A549 (cell line): ENCODE measurements around the gene RAB15.

ENCODE experiments used
- BHLHE40 ChIP-seq: IDR thresholded peaks from 2 replicates; pipeline ENCODE4 v1.6.1; 2012; ENCODE audit warnings: low read depth, low read length, inconsistent platforms
- CEBPB ChIP-seq, 2 experiments: fragments of >200 bp in 1 of 2; sonication (Bioruptor Twin) in 1 of 2; formaldehyde crosslinking in 1 of 2; IDR thresholded peaks; 2 replicates each; pipeline ENCODE4 v1.6.1; 2012 to 2016
- CHD4 ChIP-seq: fragments of 200-600 bp; sonication (generic); IDR thresholded peaks from 2 replicates; pipeline ENCODE4 v1.6.1; 2016; ENCODE audit warnings: antibody characterized with exemption, mild to moderate bottlenecking, borderline replicate concordance
- CTCF ChIP-seq: fragments of >200 bp; sonication (Bioruptor Twin); formaldehyde crosslinking; IDR thresholded peaks from 3 replicates; pipeline ENCODE4 v1.5.1; 2016
- EP300 ChIP-seq, 2 experiments: fragments of >200 bp; sonication (Bioruptor Twin); formaldehyde crosslinking; IDR thresholded peaks; 2 replicates in 1 of 2; 3 replicates in 1 of 2; pipeline ENCODE4 v1.6.1; 2016 to 2017
- JUN ChIP-seq, 2 experiments: fragments of >200 bp; sonication (Bioruptor Twin); formaldehyde crosslinking; IDR thresholded peaks; 2 replicates in 1 of 2; 3 replicates in 1 of 2; pipeline ENCODE4 v1.6.1; 2016 to 2017
- KDM1A ChIP-seq: fragments of 200-600 bp; sonication (generic); IDR thresholded peaks from 2 replicates; pipeline ENCODE4 v1.6.1; 2016; ENCODE audit warnings: low read depth, mild to moderate bottlenecking
- MAFK ChIP-seq: fragments of 450-650 bp; IDR thresholded peaks from 2 replicates; pipeline ENCODE4 v1.6.1; 2014; ENCODE audit not compliant: partially characterized antibody
- MAX ChIP-seq: IDR thresholded peaks from 2 replicates; pipeline ENCODE4 v1.6.1; 2012
- NPAS2 ChIP-seq: fragments of 250-450 bp; sonication (Bioruptor Pico); IDR thresholded peaks from 2 replicates; pipeline ENCODE4 v1.8.0; 2022; ENCODE audit warnings: mild to moderate bottlenecking, moderate library complexity, borderline replicate concordance
- NR3C1 ChIP-seq: fragments of >200 bp; sonication (Bioruptor Twin); formaldehyde crosslinking; IDR thresholded peaks from 3 replicates; pipeline ENCODE4 v1.6.1; 2017
- POLR2A ChIP-seq: IDR thresholded peaks from 2 replicates; pipeline ENCODE4 v1.6.1; 2012; ENCODE audit warnings: mild to moderate bottlenecking, low read length
- REST ChIP-seq: fragments of 200-600 bp; sonication (generic); IDR thresholded peaks from 2 replicates; pipeline ENCODE4 v1.6.1; 2016; ENCODE audit warnings: antibody characterized with exemption, mild to moderate bottlenecking, moderate library complexity
- RFX5 ChIP-seq: fragments of 450-650 bp; IDR thresholded peaks from 2 replicates; pipeline ENCODE4 v1.7.1; 2014; ENCODE audit warnings: antibody characterized with exemption, mild to moderate bottlenecking, moderate library complexity

- TF ChIP-seq CTCF (no peak), MAFK (no peak), MAX (no peak), REST (no peak), JUN (IDR thresholded peaks at IDR 0.05) (no peak), EP300 (IDR thresholded peaks at IDR 0.05) (no peak), CHD4 (no peak), NR3C1 (no peak), KDM1A (no peak), POLR2A (no peak), NPAS2 (no peak), RFX5 (no peak), BHLHE40 (no peak), CEBPB (IDR thresholded peaks at IDR 0.05) (no peak)
Observed at GRCh38 chr14:65003394-65003793, 31.3 kb upstream of the RAB15 start.
